Neural cell (in vitro differentiated cells): Measurements from ENCODE around the gene KLHL17.

Source experiments
- CTCF ChIP-seq: fragments of 450-650 bp; IDR thresholded peaks from 2 replicates; pipeline ENCODE4 v1.5.1; 2014; ENCODE audit warnings: antibody characterized with exemption, mild to moderate bottlenecking, moderate library complexity; ENCODE audit not compliant: poor library complexity, severe bottlenecking
- EP300 ChIP-seq: fragments of 450-650 bp; conservative IDR thresholded peaks from 2 replicates; pipeline ENCODE4 v1.6.1; 2014; ENCODE audit warnings: antibody characterized with exemption, mild to moderate bottlenecking, moderate library complexity; ENCODE audit not compliant: poor library complexity, severe bottlenecking

DNA sequence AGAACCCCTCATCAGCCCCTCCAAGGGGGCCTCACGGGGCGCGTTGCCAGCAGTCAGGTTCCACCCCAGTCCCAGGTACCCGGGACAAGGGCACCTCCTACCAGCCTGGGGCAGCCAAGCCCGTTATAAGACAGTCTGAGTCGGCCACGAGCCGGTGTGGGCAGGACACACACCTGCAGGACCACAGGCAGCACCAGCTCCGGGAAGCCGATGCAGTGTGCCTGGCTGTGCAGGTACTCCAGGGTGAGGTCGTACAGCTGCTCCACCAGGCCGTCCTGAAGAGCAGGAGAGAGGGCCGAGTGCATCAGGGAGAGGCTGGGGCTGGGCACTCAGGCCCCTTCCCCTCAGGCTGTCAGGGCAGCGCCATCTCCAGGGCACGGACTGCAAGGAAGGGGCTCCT lies 12.4 kb upstream of the KLHL17 start:
- TF ChIP-seq EP300, result no peak
- TF ChIP-seq CTCF, result no peak
